HL-60 (cell line): ENCODE measurements around the gene MYO5B.

Experiments used
- DNase-seq, 2 experiments: peaks; one replicate each; pipeline ENCODE4 v3.0.0-alpha.2; 2010 to 2020; ENCODE audit warnings: low read depth in 1 of 2, low spot score in 1 of 2
- H3K27ac ChIP-seq: fragments of 250-450 bp; sonication (Bioruptor Pico); replicated peaks from 2 replicates; pipeline ENCODE4 v1.5.1; 2020; ENCODE audit warnings: mild to moderate bottlenecking, moderate library complexity
- H3K27me3 ChIP-seq: fragments of 250-450 bp; sonication (Bioruptor Pico); 2 replicates; pipeline ENCODE4 v1.5.1; 2021; ENCODE audit warnings: mild to moderate bottlenecking, moderate library complexity; ENCODE audit not compliant: insufficient read depth, poor library complexity, severe bottlenecking
- H3K4me3 ChIP-seq: replicated peaks from 2 replicates; pipeline ENCODE4 v1.5.1; 2011; ENCODE audit warnings: mild to moderate bottlenecking, control low read depth, low read length; ENCODE audit not compliant: insufficient read depth
- CTCF ChIP-seq: IDR thresholded peaks from one replicate; pipeline ENCODE4 v1.5.1; 2011; ENCODE audit warnings: low read length, control low read depth, inconsistent platforms; ENCODE audit not compliant: insufficient read depth
- GABPA ChIP-seq: IDR thresholded peaks from 2 replicates; pipeline ENCODE4 v1.6.1; 2012; ENCODE audit warnings: low read depth
- POLR2AphosphoS5 ChIP-seq: IDR thresholded peaks from 2 replicates; pipeline ENCODE4 v1.6.1; 2012; ENCODE audit warnings: low read depth
- REST ChIP-seq: IDR thresholded peaks from 2 replicates; pipeline ENCODE4 v1.6.1; 2012; ENCODE audit warnings: low read depth; ENCODE audit not compliant: insufficient replicate concordance
- SPI1 ChIP-seq: IDR thresholded peaks from 2 replicates; pipeline ENCODE4 v1.6.1; 2012; ENCODE audit warnings: low read depth, mild to moderate bottlenecking, borderline replicate concordance

The MYO5B gene

GRCh38 chr18:50039746-50040145 lies 155.2 kb downstream of the MYO5B start:
- Histone ChIP-seq H3K4me3 (no peak overlapping the region), H3K27ac (no peak overlapping the region), H3K27me3 (peaks cover 10% of the 10 kb centered on the region)
- DNase-seq: no peak
- no peak for TF ChIP-seq REST
- TF ChIP-seq CTCF: no peak
- no peak for TF ChIP-seq GABPA
- no peak for TF ChIP-seq POLR2AphosphoS5

- H3K27ac ChIP-seq: no peak overlapping the region
- H3K27me3 ChIP-seq: peaks cover 7% of the 10 kb centered on the region
- no peak overlapping the region for H3K4me3 ChIP-seq
- TF ChIP-seq GABPA (no peak), REST (no peak), CTCF (no peak), SPI1 (no peak), POLR2AphosphoS5 (no peak)
- no peak for DNase-seq
Measured at GRCh38 chr18:50038448-50038847, 156.5 kb downstream of the MYO5B start.

GRCh38 chr18:50034029-50034428 lies 160.9 kb downstream of the MYO5B start:
- Histone ChIP-seq H3K27me3 (peaks cover 3% of the 10 kb centered on the region), H3K27ac (no peak overlapping the region), H3K4me3 (no peak overlapping the region)
- TF ChIP-seq SPI1: no peak
- no peak for TF ChIP-seq GABPA
- no peak for TF ChIP-seq POLR2AphosphoS5
- TF ChIP-seq REST: no peak
- no peak for TF ChIP-seq CTCF
- DNase-seq: no peak
